ENCODE results near the gene LEFTY1.

LEFTY1 gene

DNA sequence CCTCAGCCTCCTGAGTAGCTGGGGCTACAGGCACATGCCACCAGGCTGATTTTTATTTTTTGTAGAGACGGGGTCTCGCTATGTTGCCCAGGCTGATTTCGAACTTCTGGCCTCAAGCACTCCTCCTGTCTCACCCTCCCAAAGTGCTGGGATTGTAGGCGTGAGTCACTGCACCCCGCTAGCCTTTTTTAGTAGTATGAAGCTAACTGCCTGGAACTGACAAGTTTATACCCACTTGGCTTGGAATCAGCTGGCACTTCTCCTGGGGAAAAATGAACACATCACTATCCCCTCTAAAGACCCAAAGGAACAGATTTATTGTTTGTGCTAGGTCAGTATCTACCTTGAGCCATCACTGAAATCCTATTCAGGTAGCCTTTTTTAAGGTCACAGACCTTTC is 25.8 kb downstream of the LEFTY1 start:
- TF ChIP-seq, protein P1, sequence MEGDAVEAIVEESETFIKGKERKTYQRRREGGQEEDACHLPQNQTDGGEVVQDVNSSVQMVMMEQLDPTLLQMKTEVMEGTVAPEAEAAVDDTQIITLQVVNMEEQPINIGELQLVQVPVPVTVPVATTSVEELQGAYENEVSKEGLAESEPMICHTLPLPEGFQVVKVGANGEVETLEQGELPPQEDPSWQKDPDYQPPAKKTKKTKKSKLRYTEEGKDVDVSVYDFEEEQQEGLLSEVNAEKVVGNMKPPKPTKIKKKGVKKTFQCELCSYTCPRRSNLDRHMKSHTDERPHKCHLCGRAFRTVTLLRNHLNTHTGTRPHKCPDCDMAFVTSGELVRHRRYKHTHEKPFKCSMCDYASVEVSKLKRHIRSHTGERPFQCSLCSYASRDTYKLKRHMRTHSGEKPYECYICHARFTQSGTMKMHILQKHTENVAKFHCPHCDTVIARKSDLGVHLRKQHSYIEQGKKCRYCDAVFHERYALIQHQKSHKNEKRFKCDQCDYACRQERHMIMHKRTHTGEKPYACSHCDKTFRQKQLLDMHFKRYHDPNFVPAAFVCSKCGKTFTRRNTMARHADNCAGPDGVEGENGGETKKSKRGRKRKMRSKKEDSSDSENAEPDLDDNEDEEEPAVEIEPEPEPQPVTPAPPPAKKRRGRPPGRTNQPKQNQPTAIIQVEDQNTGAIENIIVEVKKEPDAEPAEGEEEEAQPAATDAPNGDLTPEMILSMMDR (IDR thresholded peaks at IDR 0.05; ENCODE audit: borderline replicate concordance, extremely low read depth, low read length, poor library complexity, severe bottlenecking), result no peak
- no peak for TF ChIP-seq EZH2 (IDR thresholded peaks at IDR 0.05; ENCODE audit: borderline replicate concordance, low read depth, low read length, severe bottlenecking)
- Histone ChIP-seq H2AFZ (ENCODE audit: low read depth, low read length) (no peak overlapping the region), H4K20me1 (ENCODE audit: insufficient read depth, low read length) (no peaks in the 10 kb centered on the region), H3K9me3 (ENCODE audit: insufficient read depth, low read length, severe bottlenecking) (no peaks in the 10 kb centered on the region), H3K27ac (ENCODE audit: low read length) (no peak overlapping the region), H3K4me3 (ENCODE audit: low read depth in 1 of 2, low read length in 2 of 2) (no peak overlapping the region), H3K4me2 (ENCODE audit: insufficient read depth, low read length) (no peak overlapping the region), H3K9ac (ENCODE audit: low read depth, low read length) (no peak overlapping the region), H3K36me3 (ENCODE audit: insufficient read depth, low read length) (peaks cover 7% of the 10 kb centered on the region), H3K27me3 (ENCODE audit: insufficient read depth, low read length, poor library complexity) (no peaks in the 10 kb centered on the region), H3K79me2 (ENCODE audit: insufficient read depth, low read length) (no peaks in the 10 kb centered on the region), H3K4me1 (ENCODE audit: insufficient read depth, low read length) (peaks cover 14% of the 10 kb centered on the region)
- DNase-seq, result no peak
- no peak for ATAC-seq (ENCODE audit: insufficient read depth, low read depth)

DNA sequence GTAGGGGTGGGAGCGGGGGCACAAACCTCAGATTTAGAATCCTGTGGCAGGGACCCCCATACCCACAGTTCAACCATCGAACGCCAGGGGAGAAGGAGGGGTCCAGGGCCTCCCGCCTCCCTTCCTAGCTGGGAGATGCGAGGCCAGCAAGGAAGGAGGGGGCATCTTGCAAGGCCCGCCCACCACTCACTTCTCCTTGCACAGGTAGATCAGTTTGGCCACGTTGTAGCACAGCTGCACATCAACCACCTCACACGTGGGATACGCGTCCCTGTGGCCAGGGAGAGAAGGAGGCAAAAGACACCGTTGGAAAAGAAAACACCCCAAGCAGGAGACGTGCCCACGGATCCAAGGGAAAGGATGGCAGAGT is 26.4 kb downstream of the LEFTY1 start:
- H3K4me1 ChIP-seq (ENCODE audit: insufficient read depth, low read length), result peaks cover 14% of the 10 kb centered on the region
- no peak overlapping the region for H3K4me2 ChIP-seq (ENCODE audit: insufficient read depth, low read length)
- H3K9ac ChIP-seq (ENCODE audit: low read depth, low read length), result no peak overlapping the region
- H3K79me2 ChIP-seq (ENCODE audit: insufficient read depth, low read length), result no peaks in the 10 kb centered on the region
- TF ChIP-seq, protein P1 (IDR thresholded peaks at IDR 0.05; ENCODE audit: borderline replicate concordance, extremely low read depth, low read length, poor library complexity, severe bottlenecking), result no peak
- TF ChIP-seq EZH2 (IDR thresholded peaks at IDR 0.05; ENCODE audit: borderline replicate concordance, low read depth, low read length, severe bottlenecking), result no peak
- H2AFZ ChIP-seq (ENCODE audit: low read depth, low read length), result no peak overlapping the region
- DNase-seq (no peak), ATAC-seq (ENCODE audit: insufficient read depth, low read depth) (no peak)
- H3K9me3 ChIP-seq (ENCODE audit: insufficient read depth, low read length, severe bottlenecking), result no peaks in the 10 kb centered on the region
- no peaks in the 10 kb centered on the region for H3K27me3 ChIP-seq (ENCODE audit: insufficient read depth, low read length, poor library complexity)
- H3K36me3 ChIP-seq (ENCODE audit: insufficient read depth, low read length), result peaks cover 7% of the 10 kb centered on the region
- H4K20me1 ChIP-seq (ENCODE audit: insufficient read depth, low read length), result no peaks in the 10 kb centered on the region
- no peak overlapping the region for H3K4me3 ChIP-seq (ENCODE audit: low read depth in 1 of 2, low read length in 2 of 2)
- H3K27ac ChIP-seq (ENCODE audit: low read length), result no peak overlapping the region

DNA sequence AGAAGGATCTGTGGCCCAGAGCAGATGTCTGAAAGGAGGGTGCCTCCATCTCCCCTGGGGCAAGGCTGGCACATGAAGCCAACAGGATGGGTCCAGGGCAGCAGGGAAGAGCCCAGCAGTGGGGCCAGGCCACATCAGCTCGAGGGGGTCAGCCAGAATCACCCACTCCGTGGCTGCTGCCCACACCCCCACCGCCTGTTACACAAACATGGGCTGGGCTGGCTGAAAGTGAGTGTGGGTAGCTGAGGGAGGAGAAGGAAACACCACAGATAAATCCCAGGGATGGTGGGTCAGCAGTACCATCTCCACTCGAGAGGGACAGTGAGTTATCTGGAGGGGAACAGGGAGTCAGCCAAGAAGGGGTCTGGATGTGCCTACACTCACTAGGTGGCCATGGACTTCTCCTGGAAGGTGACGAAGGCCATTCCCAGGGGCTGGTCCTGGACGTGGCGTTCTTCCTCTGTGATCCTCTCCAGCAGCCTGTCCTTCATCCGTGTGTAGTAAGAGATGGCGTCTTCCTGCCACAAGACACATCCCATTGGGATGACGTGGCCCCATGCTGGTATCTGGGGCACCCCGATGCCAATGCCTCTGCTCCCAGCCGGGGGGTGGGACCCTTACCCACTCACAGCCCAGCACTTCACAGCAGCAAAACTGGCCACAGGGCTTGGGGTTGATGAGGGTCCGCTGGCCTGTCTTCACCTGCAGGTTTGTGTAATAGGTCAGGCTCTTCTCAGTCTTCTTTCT is 26.9 kb downstream of the LEFTY1 start:
- H3K27ac ChIP-seq (ENCODE audit: low read length), result no peak overlapping the region
- TF ChIP-seq EZH2 (IDR thresholded peaks at IDR 0.05; ENCODE audit: borderline replicate concordance, low read depth, low read length, severe bottlenecking), result no peak
- TF ChIP-seq, protein P1 (IDR thresholded peaks at IDR 0.05; ENCODE audit: borderline replicate concordance, extremely low read depth, low read length, poor library complexity, severe bottlenecking), result no peak
- H3K9ac ChIP-seq (ENCODE audit: low read depth, low read length), result no peak overlapping the region
- H3K9me3 ChIP-seq (ENCODE audit: insufficient read depth, low read length, severe bottlenecking), result no peaks in the 10 kb centered on the region
- H4K20me1 ChIP-seq (ENCODE audit: insufficient read depth, low read length), result no peaks in the 10 kb centered on the region
- H3K36me3 ChIP-seq (ENCODE audit: insufficient read depth, low read length), result peaks cover 7% of the 10 kb centered on the region
- no peak overlapping the region for H2AFZ ChIP-seq (ENCODE audit: low read depth, low read length)
- H3K4me1 ChIP-seq (ENCODE audit: insufficient read depth, low read length), result peaks cover 14% of the 10 kb centered on the region
- no peak overlapping the region for H3K4me2 ChIP-seq (ENCODE audit: insufficient read depth, low read length)
- no peak overlapping the region for H3K4me3 ChIP-seq (ENCODE audit: low read depth in 1 of 2, low read length in 2 of 2)
- no peaks in the 10 kb centered on the region for H3K79me2 ChIP-seq (ENCODE audit: insufficient read depth, low read length)
- DNase-seq, result no peak
- no peaks in the 10 kb centered on the region for H3K27me3 ChIP-seq (ENCODE audit: insufficient read depth, low read length, poor library complexity)
- no peak for ATAC-seq (ENCODE audit: insufficient read depth, low read depth)

Data from DND-41 (cell line).